ENCODE data around the gene RNF113B.

DNA sequence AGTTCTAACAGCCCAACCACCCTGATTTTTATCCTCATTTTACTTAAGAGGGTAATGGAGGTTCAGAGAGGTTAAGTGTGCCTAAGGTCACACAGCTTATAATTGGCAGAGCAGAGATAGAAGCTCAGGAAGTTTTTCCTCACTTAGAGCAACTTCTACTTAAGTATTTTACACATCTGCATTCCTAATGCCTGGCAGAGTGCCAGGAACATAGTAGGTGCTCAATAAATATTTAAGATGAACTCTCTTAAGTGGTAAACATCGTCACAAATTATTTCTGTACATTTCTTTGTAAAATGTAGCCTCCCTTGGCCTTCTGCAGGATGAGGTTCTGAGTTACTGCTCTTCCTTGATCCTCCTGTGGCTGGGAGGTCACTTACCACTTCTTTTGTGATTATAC, 19.5 kb downstream of the RNF113B start:
- TF ChIP-seq, protein P1, sequence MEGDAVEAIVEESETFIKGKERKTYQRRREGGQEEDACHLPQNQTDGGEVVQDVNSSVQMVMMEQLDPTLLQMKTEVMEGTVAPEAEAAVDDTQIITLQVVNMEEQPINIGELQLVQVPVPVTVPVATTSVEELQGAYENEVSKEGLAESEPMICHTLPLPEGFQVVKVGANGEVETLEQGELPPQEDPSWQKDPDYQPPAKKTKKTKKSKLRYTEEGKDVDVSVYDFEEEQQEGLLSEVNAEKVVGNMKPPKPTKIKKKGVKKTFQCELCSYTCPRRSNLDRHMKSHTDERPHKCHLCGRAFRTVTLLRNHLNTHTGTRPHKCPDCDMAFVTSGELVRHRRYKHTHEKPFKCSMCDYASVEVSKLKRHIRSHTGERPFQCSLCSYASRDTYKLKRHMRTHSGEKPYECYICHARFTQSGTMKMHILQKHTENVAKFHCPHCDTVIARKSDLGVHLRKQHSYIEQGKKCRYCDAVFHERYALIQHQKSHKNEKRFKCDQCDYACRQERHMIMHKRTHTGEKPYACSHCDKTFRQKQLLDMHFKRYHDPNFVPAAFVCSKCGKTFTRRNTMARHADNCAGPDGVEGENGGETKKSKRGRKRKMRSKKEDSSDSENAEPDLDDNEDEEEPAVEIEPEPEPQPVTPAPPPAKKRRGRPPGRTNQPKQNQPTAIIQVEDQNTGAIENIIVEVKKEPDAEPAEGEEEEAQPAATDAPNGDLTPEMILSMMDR (IDR thresholded peaks at IDR 0.05) = no peak
- no peak for TF ChIP-seq EZH2phosphoT487 (IDR thresholded peaks at IDR 0.05)
